Neuronal stem cell (in vitro differentiated cells): ENCODE measurements around the gene ASB5.
A peak's percentile ranks its signal among the peaks of the same experiment; 100 is the strongest.

Source experiments
- DNase-seq: peaks from one replicate; pipeline ENCODE4 v3.0.0-alpha.2; 2013; ENCODE audit warnings: low spot score
- H2AFZ ChIP-seq: one replicate; pipeline ENCODE4 v1.6.1; 2013; ENCODE audit warnings: mild to moderate bottlenecking, low read length, inconsistent platforms
- H2AK5ac ChIP-seq: 2 replicates; pipeline ENCODE4 v1.6.1; 2013; ENCODE audit warnings: low read depth, mild to moderate bottlenecking, inconsistent platforms, low read length, moderate library complexity, mixed read lengths
- H2BK120ac ChIP-seq: 2 replicates; pipeline ENCODE4 v1.6.1; 2013; ENCODE audit warnings: low read depth, mild to moderate bottlenecking, inconsistent platforms, low read length, moderate library complexity, mixed read lengths
- H2BK12ac ChIP-seq: one replicate; pipeline ENCODE4 v1.6.1; 2013; ENCODE audit warnings: low read length, inconsistent platforms
- H2BK15ac ChIP-seq: 2 replicates; pipeline ENCODE4 v1.6.1; 2013; ENCODE audit warnings: mild to moderate bottlenecking, low read length, inconsistent platforms, mixed read lengths
- H2BK5ac ChIP-seq: one replicate; pipeline ENCODE4 v1.6.1; 2013; ENCODE audit warnings: inconsistent platforms, mild to moderate bottlenecking, low read length, moderate library complexity
- H3K14ac ChIP-seq: one replicate; pipeline ENCODE4 v1.6.1; 2013; ENCODE audit warnings: low read length, inconsistent platforms
- H3K18ac ChIP-seq: 2 replicates; pipeline ENCODE4 v1.6.1; 2013; ENCODE audit warnings: low read length, inconsistent platforms
- H3K23ac ChIP-seq: 2 replicates; pipeline ENCODE4 v1.6.1; 2013; ENCODE audit warnings: low read depth, mild to moderate bottlenecking, mixed read lengths, low read length, inconsistent platforms; ENCODE audit not compliant: poor library complexity
- H3K27ac ChIP-seq: replicated peaks from 3 replicates; pipeline ENCODE4 v1.5.1; 2013; ENCODE audit warnings: low read length, inconsistent platforms
- H3K27me3 ChIP-seq, 3 experiments: 2 replicates each; pipeline ENCODE4 v1.6.1; 2013; ENCODE audit warnings: low read length in 3 of 3, mild to moderate bottlenecking in 2 of 3, inconsistent platforms in 1 of 3, low read depth in 1 of 3, mixed read lengths in 1 of 3, moderate library complexity in 1 of 3; ENCODE audit not compliant: control insufficient read depth in 3 of 3, insufficient read depth in 3 of 3
- H3K36me3 ChIP-seq, 2 donors: replicated peaks in 1 of 2; 2 replicates each; pipeline ENCODE4 v1.6.1; 2013; ENCODE audit warnings: low read length in 2 of 2; ENCODE audit not compliant: control insufficient read depth in 2 of 2, insufficient read depth in 2 of 2
- H3K4ac ChIP-seq: 2 replicates; pipeline ENCODE4 v1.6.1; 2013; ENCODE audit warnings: inconsistent platforms, mild to moderate bottlenecking, low read length, moderate library complexity
- H3K4me1 ChIP-seq, 2 donors: 1 replicate in 1 of 2; 2 replicates in 1 of 2; pipeline ENCODE4 v1.6.1; 2013; ENCODE audit warnings: low read length in 2 of 2, low read depth in 1 of 2; ENCODE audit not compliant: control insufficient read depth in 2 of 2, insufficient read depth in 1 of 2
- H3K4me2 ChIP-seq: one replicate; pipeline ENCODE4 v1.6.1; 2013; ENCODE audit warnings: mild to moderate bottlenecking, low read length, inconsistent platforms; ENCODE audit not compliant: insufficient read depth, poor library complexity, severe bottlenecking
- H3K4me3 ChIP-seq, 2 donors: 2 replicates each; pipeline ENCODE4 v1.5.1; 2013; ENCODE audit warnings: low read length in 2 of 2, mild to moderate bottlenecking in 2 of 2, inconsistent platforms in 1 of 2, moderate library complexity in 1 of 2
- H3K79me1 ChIP-seq: one replicate; pipeline ENCODE4 v1.6.1; 2013; ENCODE audit warnings: low read depth, mild to moderate bottlenecking, inconsistent platforms, low read length, moderate library complexity
- H3K9ac ChIP-seq: one replicate; pipeline ENCODE4 v1.6.1; 2013; ENCODE audit warnings: mild to moderate bottlenecking, low read depth, low read length, inconsistent platforms; ENCODE audit not compliant: poor library complexity
- H3K9me3 ChIP-seq, 2 donors: replicated peaks in 1 of 2; 2 replicates each; pipeline versions ENCODE3 to v1.6.1; 2013; ENCODE audit warnings: low read length in 2 of 2, mild to moderate bottlenecking in 2 of 2, inconsistent platforms in 1 of 2, low read depth in 1 of 2, mixed read lengths in 1 of 2, moderate library complexity in 1 of 2; ENCODE audit not compliant: control insufficient read depth in 2 of 2, insufficient read depth in 1 of 2
- H4K8ac ChIP-seq: one replicate; pipeline ENCODE4 v1.6.1; 2013; ENCODE audit warnings: low read depth, mild to moderate bottlenecking, inconsistent platforms, low read length, moderate library complexity
- H4K91ac ChIP-seq: one replicate; pipeline ENCODE4 v1.6.1; 2013; ENCODE audit warnings: low read length, low read depth, mild to moderate bottlenecking, inconsistent platforms; ENCODE audit not compliant: poor library complexity
- WGBS, 2 donors: extraction: QIAGEN DNeasy Blood & Tissue Kit; methylation state at CpG; one replicate each; pipeline ENCODE4 v1.1.7; 2013; ENCODE audit warnings: missing lambda C conversion rate in 2 of 2, mixed read lengths in 1 of 2; ENCODE audit not compliant: insufficient read length in 2 of 2, insufficient replicate concordance in 1 of 2; ENCODE audit errors: extremely low coverage in 2 of 2; 5-methylcytosine and 5-hydroxymethylcytosine counted together

Gene ASB5

GRCh38 chr4:176308441-176308840 is 39.4 kb upstream of the ASB5 start:
- no peak overlapping the region for H3K27ac ChIP-seq
- H3K36me3 ChIP-seq, result no peaks in the 10 kb centered on the region
- H3K18ac ChIP-seq, result no peak overlapping the region
- no peak overlapping the region for H3K14ac ChIP-seq
- H3K4me1 ChIP-seq, result peaks cover 0 to 7% of the 10 kb centered on the region in 2 donors
- H4K8ac ChIP-seq, result no peak overlapping the region
- H3K9me3 ChIP-seq, result no peaks in the 10 kb centered on the region
- no peak overlapping the region for H3K23ac ChIP-seq
- DNase-seq, result no peak
- H3K79me1 ChIP-seq, result no peaks in the 10 kb centered on the region
- no peak overlapping the region for H2BK15ac ChIP-seq
- H3K4me3 ChIP-seq, result no peak overlapping the region
- H3K27me3 ChIP-seq, result no peaks in the 10 kb centered on the region
- no peak overlapping the region for H2BK5ac ChIP-seq
- H2AFZ ChIP-seq, result peak overlapping the region; percentile 19
- no peak overlapping the region for H2AK5ac ChIP-seq
- no peak overlapping the region for H2BK120ac ChIP-seq
- H3K4ac ChIP-seq, result no peak overlapping the region
- H3K9ac ChIP-seq, result no peak overlapping the region
- H3K4me2 ChIP-seq, result no peak overlapping the region
- H2BK12ac ChIP-seq, result no peak overlapping the region
- no peak overlapping the region for H4K91ac ChIP-seq
- no CpG with 5 or more reads among the region's 3 CpGs for WGBS, 2 donors

- Histone ChIP-seq H3K4me2 (no peak overlapping the region), H2AFZ (no peak overlapping the region), H3K18ac (no peak overlapping the region), H2AK5ac (no peak overlapping the region), H3K4me1 (no peaks in the 10 kb centered on the region), H4K8ac (no peak overlapping the region), H3K9ac (no peak overlapping the region), H3K27ac (no peak overlapping the region), H3K9me3 (no peaks in the 10 kb centered on the region), H3K36me3 (no peaks in the 10 kb centered on the region), H2BK12ac (no peak overlapping the region), H3K4ac (no peak overlapping the region), H3K23ac (no peak overlapping the region), H3K27me3 (no peaks in the 10 kb centered on the region), H2BK15ac (no peak overlapping the region), H3K4me3 (no peak overlapping the region), H3K14ac (no peak overlapping the region), H4K91ac (no peak overlapping the region), H3K79me1 (no peaks in the 10 kb centered on the region), H2BK5ac (no peak overlapping the region), H2BK120ac (no peak overlapping the region)
- WGBS, 2 donors, result no CpG with 5 or more reads among the region's 6 CpGs
- DNase-seq, result no peak
Observed at GRCh38 chr4:176307666-176307930, 38.6 kb upstream of the ASB5 start.

DNA sequence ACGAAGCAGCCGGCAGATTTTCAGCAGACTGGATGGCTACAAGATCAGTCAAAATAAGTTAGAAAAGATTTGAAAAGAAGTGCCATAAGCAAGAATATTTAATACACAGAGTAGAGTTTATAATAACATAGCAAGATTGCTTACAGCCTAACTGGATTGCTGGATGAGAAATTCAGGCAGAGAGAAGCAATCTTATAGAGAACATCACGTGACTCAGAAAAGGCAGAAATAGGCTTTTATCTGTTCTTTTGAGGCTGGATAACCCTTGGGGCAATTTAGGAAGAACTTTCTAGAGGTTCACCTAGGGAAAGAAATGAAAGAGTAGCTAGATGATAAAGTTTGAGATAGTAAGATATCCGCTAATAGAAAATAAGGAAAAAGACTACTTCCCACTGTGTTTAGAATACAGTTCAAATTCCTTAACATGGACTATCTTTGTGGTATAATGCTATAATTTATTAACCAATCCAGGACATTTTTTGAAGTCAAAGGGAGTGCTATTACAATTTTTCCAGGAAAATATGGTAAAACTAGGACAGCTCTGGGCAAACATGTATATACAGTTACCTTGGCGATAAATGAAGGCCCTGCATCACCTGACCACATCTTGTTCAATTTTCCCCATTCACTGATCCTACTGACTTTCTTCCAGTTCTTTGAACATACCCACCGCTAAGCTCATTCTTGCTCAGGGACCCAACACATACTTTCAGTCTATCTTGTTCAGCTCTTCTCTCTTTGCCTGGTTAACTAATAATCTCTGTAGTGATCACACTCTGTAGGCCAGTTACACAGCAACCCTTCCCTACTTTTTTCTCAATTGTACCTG is 38.0 kb upstream of the ASB5 start:
- no peak overlapping the region for H3K4me2 ChIP-seq
- H3K18ac ChIP-seq, result no peak overlapping the region
- no peaks in the 10 kb centered on the region for H3K9me3 ChIP-seq
- no peak overlapping the region for H2AK5ac ChIP-seq
- no peaks in the 10 kb centered on the region for H3K4me1 ChIP-seq
- H2BK5ac ChIP-seq, result no peak overlapping the region
- no peaks in the 10 kb centered on the region for H3K79me1 ChIP-seq
- H3K4me3 ChIP-seq, result no peak overlapping the region
- H3K27me3 ChIP-seq, result no peaks in the 10 kb centered on the region
- no peaks in the 10 kb centered on the region for H3K36me3 ChIP-seq
- no peak overlapping the region for H3K9ac ChIP-seq
- H2AFZ ChIP-seq, result no peak overlapping the region
- no peak overlapping the region for H2BK12ac ChIP-seq
- H3K14ac ChIP-seq, result no peak overlapping the region
- DNase-seq, result no peak
- no peak overlapping the region for H3K4ac ChIP-seq
- H2BK15ac ChIP-seq, result no peak overlapping the region
- no CpG with 5 or more reads among the region's 6 CpGs for WGBS, 2 donors
- H4K8ac ChIP-seq, result no peak overlapping the region
- no peak overlapping the region for H2BK120ac ChIP-seq
- no peak overlapping the region for H3K23ac ChIP-seq
- H3K27ac ChIP-seq, result no peak overlapping the region
- H4K91ac ChIP-seq, result no peak overlapping the region

DNA sequence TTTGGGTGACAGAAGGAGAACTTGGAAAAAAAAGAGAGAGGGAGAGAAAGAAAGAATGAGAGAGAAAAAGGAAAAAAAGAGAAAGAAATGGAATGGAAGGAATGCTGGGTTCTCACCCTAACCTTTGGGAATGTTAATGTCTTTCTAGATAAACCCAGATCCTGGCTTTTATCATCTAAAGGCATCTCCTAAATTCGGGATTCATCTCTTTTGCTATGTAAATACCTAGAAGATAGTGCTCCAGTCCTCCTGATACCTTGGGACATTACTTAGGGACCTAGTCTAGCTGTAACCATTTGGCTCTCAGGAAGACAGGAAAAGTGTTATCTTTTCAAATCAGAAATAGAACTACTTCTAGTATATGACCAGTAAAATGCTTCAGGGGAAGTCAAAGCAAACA is 34.9 kb upstream of the ASB5 start:
- H3K9ac ChIP-seq, result no peak overlapping the region
- no peaks in the 10 kb centered on the region for H3K36me3 ChIP-seq
- no peaks in the 10 kb centered on the region for H3K9me3 ChIP-seq
- H2BK12ac ChIP-seq, result no peak overlapping the region
- H3K27me3 ChIP-seq, result no peaks in the 10 kb centered on the region
- no peaks in the 10 kb centered on the region for H3K4me1 ChIP-seq
- H3K27ac ChIP-seq, result no peak overlapping the region
- no peak overlapping the region for H2BK120ac ChIP-seq
- no peak overlapping the region for H3K18ac ChIP-seq
- H2BK15ac ChIP-seq, result no peak overlapping the region
- H2AFZ ChIP-seq, result no peak overlapping the region
- no peak overlapping the region for H3K14ac ChIP-seq
- H3K4me3 ChIP-seq, result no peak overlapping the region
- H2AK5ac ChIP-seq, result no peak overlapping the region
- H3K79me1 ChIP-seq, result no peaks in the 10 kb centered on the region
- H2BK5ac ChIP-seq, result no peak overlapping the region
- H3K23ac ChIP-seq, result no peak overlapping the region
- no peak overlapping the region for H4K8ac ChIP-seq
- H3K4me2 ChIP-seq, result no peak overlapping the region
- no peak overlapping the region for H4K91ac ChIP-seq
- H3K4ac ChIP-seq, result no peak overlapping the region
- DNase-seq, result no peak
- WGBS, 2 donors, result no CpG with 5 or more reads among the region's 1 CpG
